OCI-M1 (cell line): ENCODE data around the gene A1CF.
"Not testable (repeated sequence)": the region's sequence is repeated elsewhere in the genome, so short reads cannot be mapped to it uniquely, and the experiment has no call there.

ENCODE experiments used
- DNase-seq: peaks from one replicate; lab custom pipeline; 2025; lab: John Stamatoyannopoulos, UW

A1CF gene, protein sequence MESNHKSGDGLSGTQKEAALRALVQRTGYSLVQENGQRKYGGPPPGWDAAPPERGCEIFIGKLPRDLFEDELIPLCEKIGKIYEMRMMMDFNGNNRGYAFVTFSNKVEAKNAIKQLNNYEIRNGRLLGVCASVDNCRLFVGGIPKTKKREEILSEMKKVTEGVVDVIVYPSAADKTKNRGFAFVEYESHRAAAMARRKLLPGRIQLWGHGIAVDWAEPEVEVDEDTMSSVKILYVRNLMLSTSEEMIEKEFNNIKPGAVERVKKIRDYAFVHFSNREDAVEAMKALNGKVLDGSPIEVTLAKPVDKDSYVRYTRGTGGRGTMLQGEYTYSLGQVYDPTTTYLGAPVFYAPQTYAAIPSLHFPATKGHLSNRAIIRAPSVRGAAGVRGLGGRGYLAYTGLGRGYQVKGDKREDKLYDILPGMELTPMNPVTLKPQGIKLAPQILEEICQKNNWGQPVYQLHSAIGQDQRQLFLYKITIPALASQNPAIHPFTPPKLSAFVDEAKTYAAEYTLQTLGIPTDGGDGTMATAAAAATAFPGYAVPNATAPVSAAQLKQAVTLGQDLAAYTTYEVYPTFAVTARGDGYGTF

DNA sequence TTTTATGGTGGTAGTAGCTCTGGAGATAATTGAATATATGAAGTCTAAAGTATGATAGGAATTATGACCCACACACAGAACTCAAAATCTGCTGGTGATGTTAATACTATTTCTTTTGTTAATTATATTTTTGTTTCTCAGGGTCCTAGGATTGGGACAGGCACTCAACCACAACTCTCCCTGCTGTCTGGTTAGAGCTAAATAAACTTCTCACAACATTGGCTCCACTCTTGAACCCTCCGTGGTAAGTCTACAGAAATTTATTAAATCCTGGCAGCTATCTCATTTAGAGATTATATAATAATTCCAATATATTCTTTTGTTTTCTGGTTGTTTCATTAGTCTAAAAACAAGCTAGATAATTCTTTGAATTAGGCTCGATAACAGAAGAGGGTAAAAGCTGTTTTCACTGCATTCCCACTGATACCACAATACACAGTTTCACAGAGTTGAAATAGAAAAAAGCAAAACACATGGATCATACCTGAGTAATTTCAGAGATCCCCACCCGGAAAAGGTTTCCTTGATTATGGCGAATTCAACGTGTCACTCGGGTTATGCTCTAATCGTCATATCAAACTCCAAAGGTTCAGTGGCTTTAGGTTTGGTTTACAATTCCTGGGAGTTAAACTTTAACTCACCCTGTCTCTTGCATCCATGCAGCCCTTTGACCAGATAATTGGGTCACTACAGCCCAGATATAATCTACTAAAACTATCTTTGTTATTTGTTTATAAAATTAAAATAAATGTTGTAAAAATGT, at the start of gene A1CF:
TSS of gene A1CF (minus strand) at position 531 of the 763 bp plus-strand sequence. CDS start 25,687 bp downstream, outside the sequence.
- no peak for DNase-seq

DNA sequence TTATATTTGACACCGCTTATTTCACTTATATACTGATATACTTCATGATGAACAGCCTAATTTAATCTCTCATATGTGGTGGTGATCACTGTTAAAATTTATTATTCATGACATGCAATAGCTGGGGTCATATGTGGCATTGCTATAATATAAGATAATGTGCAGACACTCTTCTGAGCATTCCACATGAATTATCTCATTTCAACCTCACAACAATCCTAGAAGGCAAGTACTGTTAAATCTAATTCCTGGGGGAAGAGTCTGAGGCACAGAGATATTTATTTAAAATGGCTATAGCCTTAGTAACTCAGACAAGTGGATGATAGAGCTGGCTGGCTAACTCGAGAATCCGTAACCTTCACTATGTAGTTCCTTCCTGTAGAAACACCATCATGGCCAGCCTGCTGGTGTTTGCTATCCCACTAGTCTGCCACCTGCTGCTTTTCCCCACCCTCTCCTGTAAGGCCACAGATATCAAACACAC, 46.6 kb upstream of the A1CF start:
- DNase-seq: no peak

DNA sequence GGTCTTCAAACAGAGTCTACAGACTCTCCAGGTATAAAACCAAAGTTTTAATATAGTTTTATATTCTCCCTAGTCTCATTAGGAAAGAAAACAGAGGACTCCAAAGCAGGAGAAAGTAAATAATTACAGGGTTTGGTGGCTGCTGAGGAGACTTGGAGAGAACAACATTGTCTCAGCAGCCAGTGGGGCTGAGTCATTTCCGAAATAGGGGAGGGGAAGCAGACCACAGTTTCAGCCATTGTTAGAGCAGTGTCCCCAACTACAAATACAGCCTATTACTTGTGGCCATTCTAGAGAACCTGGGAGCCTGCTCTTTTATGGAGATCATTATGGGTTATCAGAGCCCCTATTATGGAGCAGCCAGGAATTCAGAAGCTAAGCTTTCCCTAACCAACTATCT, 44.2 kb upstream of the A1CF start:
- DNase-seq: peak; percentile 62

DNA sequence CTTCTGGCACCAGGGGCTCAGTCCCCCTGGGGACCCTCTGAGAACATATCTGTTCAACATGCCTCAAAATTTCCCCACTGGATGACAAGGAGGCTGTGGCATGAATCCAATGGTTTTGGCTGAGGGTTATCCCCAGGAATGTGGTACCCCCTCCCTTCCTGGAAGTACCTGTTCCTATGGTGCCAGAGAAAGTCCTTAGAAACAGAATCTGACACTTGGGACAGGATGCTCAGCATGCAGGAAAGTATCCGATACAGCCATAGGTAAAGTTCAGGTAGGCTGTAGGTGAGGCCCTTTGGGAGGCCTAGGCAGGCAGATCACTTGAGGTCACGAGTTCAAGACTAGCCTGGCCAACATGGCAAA, 42.7 kb upstream of the A1CF start:
- DNase-seq: no peak

DNA sequence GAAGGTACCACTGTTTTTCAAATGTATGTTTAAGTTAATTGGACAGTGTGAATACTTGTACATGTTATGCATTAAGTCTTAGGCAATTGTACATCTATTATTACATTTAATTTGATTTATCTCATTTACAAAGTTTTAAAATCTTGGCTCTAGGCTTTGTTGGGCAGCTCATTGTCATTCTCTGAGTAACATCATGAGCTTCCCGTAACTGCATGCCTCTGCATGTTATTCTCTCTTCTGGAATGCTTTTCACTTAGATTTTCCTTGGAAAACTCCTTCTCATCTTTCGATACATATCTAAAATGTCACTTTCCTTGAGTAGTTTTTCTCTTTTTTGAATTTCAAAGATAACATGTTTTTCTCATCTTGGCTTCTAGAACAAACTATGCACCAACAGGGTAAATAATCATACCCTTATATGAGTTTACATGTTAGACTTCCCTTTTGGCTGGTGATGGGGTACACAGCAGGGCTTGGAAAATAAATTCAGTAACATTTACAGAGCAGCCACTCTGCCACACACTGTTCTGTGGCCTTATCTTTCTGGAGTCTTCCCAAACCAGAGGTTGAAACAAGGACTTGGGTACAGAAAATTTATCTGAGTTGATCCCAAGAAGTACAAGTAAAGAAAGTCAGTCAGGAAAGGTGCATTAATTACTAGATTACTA, 42.2 kb upstream of the A1CF start:
- no peak for DNase-seq

DNA sequence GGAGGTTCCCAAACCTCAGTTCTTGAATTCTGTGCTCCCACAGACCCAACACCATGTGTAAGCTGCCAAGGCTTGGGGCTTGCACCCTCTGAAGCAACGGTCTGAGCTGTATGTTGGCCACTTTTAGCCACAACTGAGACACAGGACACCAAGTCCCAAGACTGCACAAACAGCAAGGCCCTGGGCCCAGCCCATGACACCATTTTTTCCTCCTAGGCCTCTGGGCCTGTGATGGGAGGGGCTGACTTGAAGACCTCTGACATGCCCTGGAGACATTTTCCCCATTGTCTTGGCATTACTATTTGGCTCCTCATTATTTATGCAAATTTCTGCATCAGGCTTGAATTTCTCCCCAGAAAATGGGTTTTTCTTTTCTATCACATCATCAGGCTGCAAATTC, 38.0 kb upstream of the A1CF start:
- peak; percentile 9 for DNase-seq

DNA sequence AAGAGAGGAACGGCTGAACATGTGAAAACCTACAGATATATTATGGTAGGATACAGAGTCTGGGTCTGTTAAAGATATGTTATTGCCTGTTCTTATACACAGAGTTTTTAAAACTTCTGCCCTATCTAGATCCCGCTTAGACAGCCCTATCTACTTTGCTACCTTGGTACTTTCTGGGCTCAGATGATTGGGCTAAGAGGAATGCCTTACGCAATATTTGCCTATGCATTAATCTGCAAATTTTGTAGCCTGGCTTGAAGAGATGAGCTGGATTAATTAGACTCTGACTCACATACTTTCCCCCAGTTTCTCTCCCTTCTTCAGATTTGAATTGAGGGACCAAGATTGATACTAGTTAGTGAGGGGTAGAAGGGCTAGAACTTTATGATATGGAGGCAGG, 33.6 kb upstream of the A1CF start:
- DNase-seq: no peak

DNA sequence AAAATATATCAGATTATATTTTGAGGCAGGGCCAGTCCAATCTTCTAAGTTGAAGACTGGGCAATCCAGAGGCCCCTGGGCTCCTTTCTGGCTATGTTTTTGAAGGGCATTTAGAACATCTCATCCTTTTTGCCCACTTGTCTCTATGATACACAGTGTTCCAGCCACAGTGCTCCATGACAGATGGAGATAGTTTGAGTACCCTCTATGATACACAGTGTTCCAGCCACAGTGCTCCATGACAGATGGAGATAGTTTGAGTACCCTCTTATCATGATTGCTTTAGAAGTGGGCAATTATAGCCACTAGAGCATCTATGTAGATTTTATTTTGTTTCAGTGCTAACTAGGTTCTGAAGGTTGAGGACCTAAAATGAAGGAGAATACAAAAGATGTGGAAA, 33.1 kb upstream of the A1CF start:
- DNase-seq: no peak

DNA sequence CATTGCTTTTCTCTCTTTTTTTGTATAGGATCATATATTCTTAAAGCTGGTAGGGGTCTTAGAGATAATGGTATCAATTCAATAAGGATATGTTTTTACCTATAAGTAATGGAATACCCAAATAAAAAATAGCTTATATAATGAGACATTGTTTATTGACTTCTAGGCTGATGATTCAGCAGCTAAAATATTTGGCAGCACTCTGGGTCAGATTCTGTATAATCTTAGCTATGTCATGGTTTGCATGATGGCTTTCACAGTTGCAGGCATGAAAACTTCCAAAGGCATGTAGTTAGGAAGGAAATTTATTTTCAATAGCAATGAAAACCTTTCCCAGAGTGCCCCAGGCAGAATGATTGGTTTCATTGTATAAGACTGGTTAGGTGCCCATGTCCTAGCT, 32.1 kb upstream of the A1CF start:
- no peak for DNase-seq

DNA sequence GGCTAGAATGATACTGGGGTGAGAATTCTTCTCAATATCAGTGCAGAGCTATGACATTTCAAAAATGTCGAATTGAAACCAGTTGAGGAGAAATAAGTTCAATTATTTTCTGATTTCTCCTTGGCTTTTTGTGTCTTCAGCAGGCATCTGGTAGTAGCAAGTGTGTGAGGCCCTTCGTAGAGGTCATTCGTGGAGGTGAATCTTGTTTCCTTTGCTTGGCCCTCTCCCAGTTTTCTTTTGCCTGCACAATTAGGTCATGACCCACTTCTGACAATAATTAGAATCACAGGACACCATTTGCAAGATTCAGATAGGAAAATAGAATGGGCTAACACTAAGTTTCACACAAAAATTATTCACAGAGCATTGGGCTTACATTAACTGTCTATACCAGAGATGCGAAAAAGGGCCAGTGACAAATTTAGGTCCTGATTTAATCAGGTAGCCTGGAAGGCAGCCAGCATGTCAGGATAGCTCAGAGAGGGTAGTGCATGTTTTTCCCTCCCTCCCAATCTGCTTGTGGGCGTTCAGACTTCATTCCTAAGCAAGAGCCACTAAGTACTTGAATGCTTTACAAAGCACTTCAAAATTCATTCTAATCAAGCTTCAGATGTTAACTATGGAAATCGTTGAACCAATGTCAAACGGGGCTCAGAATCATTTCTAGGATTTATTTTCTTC, 24.0 kb upstream of the A1CF start:
- no peak for DNase-seq

DNA sequence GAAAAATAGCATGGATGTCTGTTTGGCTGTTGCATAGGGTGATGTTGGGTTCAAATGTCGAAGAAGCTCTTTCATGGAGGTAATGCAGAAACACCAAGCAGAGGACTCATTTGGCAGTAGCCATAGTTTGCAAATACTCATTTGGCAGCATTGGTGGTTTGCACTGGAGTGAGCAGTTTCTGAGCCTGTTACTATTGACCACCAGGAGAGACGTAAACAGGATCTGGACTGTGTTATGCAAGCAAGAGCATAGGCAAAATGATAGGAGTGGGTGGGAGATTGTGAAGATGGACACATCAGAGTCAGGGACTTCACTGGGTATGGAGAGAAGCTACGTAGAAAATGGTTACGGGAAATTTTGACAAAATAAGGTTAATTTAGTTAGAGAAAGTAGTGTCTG, 22.9 kb upstream of the A1CF start:
- DNase-seq: no peak

DNA sequence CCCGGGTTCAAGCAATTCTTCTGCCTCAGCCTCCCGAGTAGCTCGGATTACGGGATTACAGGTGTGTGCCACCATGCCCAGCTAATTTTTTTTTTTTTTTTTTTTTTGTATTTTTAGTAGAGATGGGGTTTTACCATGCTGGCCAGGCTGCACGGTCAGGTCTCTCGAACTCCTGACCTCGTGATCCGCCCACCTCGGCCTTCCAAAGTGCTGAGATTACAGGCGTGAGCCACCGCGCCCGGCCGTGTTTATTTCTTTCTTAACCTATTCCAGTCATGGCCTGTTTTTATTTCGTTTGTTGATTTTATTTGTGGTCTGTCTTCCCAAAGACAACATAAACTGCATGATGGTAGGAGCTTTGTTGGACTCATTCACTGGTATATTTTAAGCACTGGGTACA, 20.4 kb upstream of the A1CF start:
- DNase-seq: not testable (repeated sequence)

DNA sequence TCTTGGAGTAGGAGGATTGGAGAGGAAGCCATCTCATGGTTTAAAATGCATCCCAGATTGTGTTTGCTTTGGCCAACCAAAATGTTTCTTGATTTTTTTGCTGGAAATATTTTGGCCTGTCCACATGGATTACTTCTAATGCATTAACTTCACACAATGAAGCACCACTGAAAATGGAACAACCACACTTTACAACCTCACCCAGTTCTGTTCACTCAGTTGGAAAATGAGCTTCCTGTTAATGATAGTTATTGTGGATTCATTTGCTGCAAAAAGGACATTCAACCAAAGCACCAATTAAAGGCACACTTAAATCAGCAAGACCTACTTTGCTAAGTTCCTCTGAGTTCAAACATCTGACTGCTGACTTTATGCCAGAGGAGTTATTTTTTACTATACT, 11.3 kb upstream of the A1CF start:
- no peak for DNase-seq

DNA sequence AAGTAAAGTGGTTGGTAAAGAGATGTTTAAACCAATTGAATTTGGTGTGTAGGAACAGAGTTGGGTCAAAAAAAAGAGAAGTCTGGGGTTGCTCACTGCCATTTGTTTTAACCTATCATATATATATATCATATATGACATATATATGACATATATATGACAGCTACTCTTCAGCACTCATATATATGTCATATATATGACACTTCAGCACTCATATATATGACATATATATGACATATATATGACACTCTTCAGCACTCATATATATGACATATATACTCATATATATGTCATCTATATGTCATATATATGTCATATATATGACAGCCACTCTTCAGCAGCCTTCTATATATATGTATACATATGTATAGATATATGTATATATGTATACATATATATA, 8.9 kb upstream of the A1CF start:
- no peak for DNase-seq

DNA sequence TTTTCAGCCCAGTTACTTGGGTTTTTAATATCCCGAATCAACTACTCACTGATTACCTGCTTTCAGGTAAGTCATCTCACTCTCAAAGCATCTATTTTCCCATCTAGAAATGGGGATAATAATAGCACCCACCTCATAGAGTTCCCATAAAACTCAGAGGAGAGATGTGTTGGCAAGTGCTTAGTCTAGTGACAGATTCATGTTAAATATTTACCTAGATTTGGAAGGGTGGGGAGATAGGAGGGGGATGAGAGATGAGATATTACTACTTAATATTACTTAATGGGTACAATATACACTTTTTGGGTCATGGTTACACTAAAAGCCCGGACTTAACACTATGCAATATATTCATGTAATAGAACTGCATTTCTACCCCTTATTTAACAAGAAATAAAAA, 7.0 kb upstream of the A1CF start:
- no peak for DNase-seq

DNA sequence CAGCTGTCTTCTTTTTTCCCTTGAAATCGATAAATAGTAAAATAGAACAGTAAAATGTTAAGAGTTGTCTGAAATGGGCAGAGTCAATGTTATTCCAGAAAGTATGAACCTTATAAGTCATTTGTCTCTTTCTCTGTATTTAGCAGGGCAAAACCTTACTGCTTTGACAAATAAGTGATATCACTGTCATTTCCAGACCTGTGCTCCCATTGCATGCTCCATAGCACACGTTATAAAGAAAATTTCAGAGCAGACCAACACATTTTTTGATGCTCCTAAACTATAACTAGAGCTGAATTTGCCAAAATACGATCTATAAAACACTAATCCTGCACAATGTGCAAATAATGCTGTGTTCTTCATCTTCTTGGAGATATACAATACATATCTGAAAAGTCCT, 1.1 kb downstream of the A1CF start:
- DNase-seq: no peak

DNA sequence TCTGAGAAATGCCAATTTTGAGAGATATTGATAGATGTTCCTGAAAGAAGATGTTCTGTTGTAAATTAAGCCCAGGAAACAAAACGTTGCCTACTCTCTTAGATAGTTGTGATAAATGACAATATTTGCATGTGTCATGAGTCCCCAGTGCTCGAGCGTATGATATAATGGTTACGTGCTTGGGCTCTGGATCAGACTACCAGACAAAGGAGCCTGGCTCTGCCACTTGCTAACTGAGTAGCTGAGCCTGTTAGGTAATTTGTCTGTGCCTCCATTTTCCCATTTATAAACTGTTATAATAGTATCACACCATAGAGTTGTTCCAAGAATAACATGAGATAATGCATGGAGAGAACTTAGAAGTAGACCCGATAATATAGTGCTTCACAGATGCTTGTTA, 1.8 kb downstream of the A1CF start:
- no peak for DNase-seq

DNA sequence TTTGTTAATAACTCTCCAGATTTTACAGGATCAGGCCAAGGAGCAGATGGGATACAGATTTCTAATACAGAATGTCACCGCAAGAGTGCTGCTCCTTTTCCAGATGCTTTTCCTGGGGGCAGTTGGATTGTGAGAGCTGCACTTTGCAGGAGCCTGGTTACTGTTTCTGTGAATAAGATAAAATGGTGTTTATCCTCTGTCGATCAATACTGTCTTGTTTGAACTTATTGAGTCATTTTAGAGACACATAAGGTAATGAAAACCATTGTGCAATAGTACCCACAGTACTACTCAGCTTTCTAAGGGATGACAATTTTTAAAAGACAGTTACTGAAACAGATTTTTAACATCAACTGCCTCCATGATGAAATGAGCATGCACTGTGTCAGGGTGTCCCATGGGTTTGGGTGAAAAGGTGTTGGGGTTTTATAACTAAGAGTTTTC, 2.9 kb downstream of the A1CF start:
- no peak for DNase-seq

DNA sequence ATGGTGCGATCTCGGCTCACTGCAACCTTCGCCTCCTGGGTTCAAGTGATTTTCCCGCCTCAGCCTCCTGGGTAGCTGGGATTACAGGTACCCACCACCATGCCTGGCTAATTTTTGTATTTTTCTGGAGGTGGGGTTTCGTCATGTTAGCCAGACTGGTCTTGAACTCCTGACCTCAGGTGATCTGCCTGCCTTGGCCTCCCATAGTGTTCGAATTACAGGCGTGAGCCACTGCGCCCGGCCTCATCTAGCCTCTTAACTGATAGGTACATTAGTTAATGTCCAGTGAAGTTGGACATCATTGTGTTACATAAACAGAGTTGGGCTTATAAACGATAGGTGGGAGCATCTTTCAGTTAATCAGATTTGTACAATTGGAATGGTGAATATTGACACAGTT, 4.4 kb downstream of the A1CF start:
- DNase-seq: not testable (repeated sequence)

DNA sequence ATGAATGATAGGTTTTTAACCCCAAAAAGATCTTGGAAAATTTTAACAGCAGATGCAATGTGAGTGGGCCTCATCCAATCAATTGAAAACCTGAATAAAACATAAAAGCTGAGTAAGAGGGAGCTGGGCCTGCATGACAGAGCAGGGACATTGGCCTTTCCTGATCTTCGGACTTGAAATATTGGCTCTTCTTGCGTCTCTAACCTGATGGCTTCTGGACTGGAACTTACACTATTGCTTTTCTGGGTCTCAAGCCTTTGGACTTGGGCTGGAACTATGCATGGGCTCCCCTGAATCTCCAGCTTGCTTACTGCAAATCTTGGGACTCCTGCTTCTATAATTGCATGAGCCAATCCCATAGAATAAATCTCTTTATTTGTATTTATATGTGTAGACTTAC, 9.0 kb downstream of the A1CF start:
- no peak for DNase-seq

DNA sequence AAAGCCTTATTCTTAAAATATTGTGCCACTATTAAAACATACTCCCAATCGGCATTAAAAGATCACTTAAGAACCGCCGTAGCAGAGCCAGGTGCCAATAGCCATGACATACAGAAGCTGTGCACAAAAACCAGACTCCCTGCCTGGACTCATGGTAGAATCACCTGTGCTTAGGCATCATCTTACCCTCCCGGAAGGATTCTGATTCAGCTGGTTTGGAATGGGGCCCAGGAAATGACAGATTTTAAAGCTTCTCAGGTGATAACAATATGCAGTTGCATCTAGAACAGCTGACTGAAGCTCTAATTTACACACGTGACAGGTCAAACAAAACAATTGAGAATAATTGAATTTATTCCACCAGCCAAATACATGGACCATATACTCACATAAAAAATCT, 10.7 kb downstream of the A1CF start:
- no peak for DNase-seq

DNA sequence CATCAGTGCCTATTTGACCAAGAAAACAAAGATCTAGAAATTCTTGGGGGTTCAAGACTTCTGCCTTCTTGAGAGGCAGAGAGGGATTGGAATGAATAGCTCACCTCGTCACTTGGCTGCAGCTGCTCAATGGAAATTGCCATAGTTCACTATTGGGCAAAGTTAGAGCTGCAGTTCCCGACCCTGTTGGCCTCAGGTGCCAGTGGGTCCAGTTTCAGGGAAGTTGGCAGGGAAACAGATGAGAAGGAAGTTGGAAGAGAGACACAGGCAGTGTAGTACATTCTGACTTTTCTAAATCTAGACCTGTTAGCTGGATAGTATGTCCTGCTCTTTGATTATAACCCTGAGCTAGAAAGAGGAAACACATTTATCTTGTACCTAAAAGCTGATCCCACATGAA, 19.1 kb downstream of the A1CF start:
- peak; percentile 52 for DNase-seq
